Nephron (organoid): ENCODE results near the gene MDK.

ENCODE experiments used
- H3K27ac Mint-ChIP-seq, 3 experiments: 2 replicates each; pipeline ENCODE4 v1.8.0; 2020; ENCODE audit warnings: mixed read lengths in 3 of 3, mild to moderate bottlenecking in 2 of 3, moderate library complexity in 1 of 3
- H3K27me3 Mint-ChIP-seq: 2 replicates; pipeline ENCODE4 v1.8.0; 2021; ENCODE audit warnings: low read depth, mild to moderate bottlenecking, moderate library complexity, mixed read lengths
- H3K36me3 Mint-ChIP-seq: 2 replicates; pipeline ENCODE4 v1.8.0; 2020; ENCODE audit warnings: low read depth, mixed read lengths
- H3K4me1 Mint-ChIP-seq: 2 replicates; pipeline ENCODE4 v1.8.0; 2020; ENCODE audit warnings: mixed read lengths
- H3K4me3 Mint-ChIP-seq, 3 experiments: 2 replicates each; pipeline ENCODE4 v1.8.0; 2020; ENCODE audit warnings: mild to moderate bottlenecking in 3 of 3, mixed read lengths in 3 of 3, moderate library complexity in 2 of 3
- H3K9me3 Mint-ChIP-seq: 2 replicates; pipeline ENCODE4 v1.8.0; 2020; ENCODE audit warnings: mixed read lengths
- TF ChIP-seq, protein P1 (sequence below), 3 experiments: fragments of 200-600 bp; sonication (generic); IDR thresholded peaks; one replicate each; pipeline ENCODE4 v1.5.0; 2021; ENCODE audit warnings: antibody characterized with exemption in 3 of 3; ENCODE audit not compliant: unreplicated experiment in 3 of 3

The MDK gene

DNA sequence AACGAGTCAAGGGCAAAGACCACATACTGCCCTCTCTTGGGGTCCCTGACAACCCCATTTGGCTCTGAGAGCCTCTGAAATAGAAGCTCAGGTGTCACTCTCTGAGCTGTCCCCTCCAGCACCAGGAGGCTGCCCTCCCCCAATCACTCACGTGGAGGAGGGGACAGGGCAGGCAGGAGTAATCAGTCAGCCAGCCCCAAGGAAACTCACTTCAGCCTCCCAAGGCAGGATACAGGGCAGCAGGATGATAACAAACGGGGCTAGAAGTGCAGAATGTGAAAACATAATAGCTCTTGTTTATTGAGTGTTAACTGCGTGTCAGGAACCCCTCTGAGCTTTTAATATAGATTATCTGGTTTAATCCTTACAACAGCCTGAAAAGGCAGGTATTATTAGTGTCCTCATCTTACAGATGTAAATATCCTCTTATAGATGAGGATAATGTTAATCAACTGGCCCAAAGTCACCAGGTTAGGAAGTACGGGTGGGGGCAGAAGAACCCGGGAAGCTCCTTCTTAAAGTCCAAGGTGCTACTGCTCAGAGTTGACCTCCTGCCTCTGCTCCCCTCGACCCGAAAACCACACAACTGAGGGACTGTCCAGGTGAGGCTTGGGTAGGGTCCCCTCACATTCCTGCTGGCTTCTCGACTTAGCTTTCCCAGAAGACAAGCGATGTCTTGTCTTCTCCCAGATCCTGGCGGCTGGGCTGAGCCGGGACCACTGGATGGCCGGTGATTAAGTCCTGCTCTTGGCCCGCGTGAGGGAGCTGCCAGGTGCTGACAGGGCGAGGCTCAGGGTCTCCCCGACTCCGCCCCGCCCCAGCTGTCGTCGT, 7.4 kb downstream of the MDK start:
- Mint-ChIP-seq H3K27ac (no peak overlapping the region), H3K9me3 (no peaks in the 10 kb centered on the region), H3K4me1 (peaks cover 20% of the 10 kb centered on the region), H3K27me3 (peaks cover 71% of the 10 kb centered on the region), H3K36me3 (peaks cover 7% of the 10 kb centered on the region), H3K4me3 (peak overlapping the region; percentile 63 to 73 (median 67))
- TF ChIP-seq, protein P1, sequence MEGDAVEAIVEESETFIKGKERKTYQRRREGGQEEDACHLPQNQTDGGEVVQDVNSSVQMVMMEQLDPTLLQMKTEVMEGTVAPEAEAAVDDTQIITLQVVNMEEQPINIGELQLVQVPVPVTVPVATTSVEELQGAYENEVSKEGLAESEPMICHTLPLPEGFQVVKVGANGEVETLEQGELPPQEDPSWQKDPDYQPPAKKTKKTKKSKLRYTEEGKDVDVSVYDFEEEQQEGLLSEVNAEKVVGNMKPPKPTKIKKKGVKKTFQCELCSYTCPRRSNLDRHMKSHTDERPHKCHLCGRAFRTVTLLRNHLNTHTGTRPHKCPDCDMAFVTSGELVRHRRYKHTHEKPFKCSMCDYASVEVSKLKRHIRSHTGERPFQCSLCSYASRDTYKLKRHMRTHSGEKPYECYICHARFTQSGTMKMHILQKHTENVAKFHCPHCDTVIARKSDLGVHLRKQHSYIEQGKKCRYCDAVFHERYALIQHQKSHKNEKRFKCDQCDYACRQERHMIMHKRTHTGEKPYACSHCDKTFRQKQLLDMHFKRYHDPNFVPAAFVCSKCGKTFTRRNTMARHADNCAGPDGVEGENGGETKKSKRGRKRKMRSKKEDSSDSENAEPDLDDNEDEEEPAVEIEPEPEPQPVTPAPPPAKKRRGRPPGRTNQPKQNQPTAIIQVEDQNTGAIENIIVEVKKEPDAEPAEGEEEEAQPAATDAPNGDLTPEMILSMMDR (IDR thresholded peaks at IDR 0.05; ENCODE audit: unreplicated experiment in 3 of 3) = no peak

DNA sequence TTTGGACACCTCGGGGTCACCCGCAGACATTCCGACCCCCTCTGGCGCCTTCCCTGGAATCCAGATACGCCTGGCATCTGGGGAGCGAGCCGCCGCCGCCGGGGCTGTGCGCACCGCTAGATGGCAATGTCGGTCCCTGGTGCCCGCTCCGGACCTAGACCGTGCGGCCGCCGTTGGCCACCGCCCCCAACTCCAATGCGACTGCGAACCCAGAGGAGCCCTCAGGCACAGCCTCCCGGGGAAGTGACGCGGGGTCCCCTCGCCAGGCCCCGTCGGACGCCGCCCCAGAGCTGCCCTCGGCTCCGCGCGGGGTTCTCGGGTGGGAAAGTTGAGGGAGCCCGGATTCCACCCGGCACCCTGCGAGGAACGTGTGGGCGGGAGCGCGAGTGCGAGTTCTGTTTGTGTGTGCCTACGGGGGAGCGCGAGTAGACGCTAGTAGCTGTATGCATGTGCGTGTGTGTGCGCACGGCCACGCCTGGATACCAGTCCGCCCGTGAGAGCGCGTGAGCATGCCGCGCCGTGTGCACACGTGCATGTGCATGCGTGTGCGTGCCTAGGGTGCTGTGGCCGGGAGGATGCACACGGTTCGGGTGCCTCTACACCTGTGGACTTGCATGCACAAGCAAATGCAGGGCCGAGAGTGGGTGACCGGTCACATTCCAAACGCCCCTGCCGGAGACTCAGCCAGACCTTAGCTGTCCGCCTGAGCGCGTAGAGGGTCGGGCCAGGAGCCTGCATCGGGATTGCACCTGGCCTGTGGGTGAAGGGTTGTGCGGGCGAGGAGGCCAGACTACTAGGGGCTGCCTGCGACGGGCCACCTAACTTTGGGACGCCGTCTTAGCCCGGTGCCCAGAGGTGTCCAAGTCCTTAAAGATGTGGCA, 8.2 kb downstream of the MDK start:
- TF ChIP-seq, protein P1 (IDR thresholded peaks at IDR 0.05; ENCODE audit: unreplicated experiment in 3 of 3) = peak; percentile 72 to 81 (median 77)
- peaks cover 4% of the 10 kb centered on the region for H3K36me3 Mint-ChIP-seq
- peaks cover 74% of the 10 kb centered on the region for H3K27me3 Mint-ChIP-seq
- H3K9me3 Mint-ChIP-seq = no peaks in the 10 kb centered on the region
- no peak overlapping the region for H3K27ac Mint-ChIP-seq
- peaks cover 20% of the 10 kb centered on the region for H3K4me1 Mint-ChIP-seq
- peak overlapping the region; percentile 67 to 73 (median 68) for H3K4me3 Mint-ChIP-seq

DNA sequence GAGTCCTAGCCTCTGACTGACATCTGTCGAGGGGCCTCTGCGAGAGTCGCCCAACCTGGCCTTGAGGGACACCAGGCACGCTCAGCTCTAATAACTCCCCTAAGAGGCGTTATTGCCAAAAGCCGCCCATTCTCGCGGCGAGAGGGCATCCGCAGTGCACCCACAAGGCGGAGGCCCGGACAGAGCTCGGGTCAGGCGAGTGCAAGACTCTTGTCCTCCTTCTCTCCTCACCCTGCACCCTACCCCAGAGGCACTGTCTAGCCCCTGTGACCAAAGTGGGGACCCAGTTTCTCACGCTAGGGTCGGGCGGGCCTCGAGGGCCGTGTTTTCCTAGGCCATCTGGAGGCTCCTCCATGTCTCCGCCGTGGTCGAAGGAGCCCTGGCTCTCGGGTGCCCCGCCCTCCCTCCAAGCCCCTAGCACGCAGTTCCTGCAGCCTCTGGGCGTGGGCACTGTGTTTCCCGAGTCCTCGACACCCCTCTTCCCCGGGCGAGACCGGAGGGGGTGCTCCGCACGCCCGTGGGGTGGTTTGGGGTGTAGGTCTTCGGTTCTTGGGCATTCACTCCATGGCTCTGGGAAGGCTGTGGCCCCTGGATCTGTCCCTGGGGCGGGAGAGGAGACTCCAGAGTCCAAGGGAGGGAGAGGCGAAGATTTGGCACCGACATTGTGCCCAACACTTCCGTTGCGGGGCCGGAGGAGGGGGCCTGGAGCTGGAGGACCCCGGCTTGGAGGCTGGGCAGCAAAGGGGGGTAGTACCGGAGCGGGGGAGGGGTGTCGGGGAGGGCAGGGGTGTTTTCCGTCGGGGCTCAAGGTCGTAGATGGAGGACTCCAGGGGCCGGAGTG, 9.1 kb downstream of the MDK start:
- Mint-ChIP-seq H3K4me3 (peak overlapping the region; percentile 67 to 73 (median 68)), H3K4me1 (peaks cover 20% of the 10 kb centered on the region), H3K27me3 (peaks cover 74% of the 10 kb centered on the region), H3K36me3 (no peaks in the 10 kb centered on the region), H3K27ac (no peak overlapping the region), H3K9me3 (no peaks in the 10 kb centered on the region)
- TF ChIP-seq, protein P1 (IDR thresholded peaks at IDR 0.05; ENCODE audit: unreplicated experiment in 3 of 3) = no peak

DNA sequence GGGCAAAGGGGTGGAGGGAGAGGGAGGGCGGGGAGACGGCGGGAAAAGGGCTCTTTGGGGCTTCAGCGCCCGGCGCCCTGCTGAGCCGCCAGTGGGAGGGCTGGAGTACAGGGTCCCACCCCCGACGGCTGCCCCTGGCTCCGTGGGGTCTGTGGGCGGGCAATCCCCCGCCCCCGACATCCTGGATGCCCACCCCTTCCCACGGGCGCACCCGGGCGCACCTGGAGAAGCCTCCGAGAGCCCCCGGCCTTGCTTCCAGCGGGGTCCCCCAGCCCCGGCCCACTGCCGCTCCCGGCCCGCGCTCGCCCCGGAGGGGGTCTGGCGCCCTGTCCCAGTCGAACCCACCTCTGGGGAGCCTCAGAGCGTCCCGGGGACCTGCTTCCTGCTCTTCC, 9.7 kb downstream of the MDK start:
- no peak overlapping the region for H3K27ac Mint-ChIP-seq
- H3K9me3 Mint-ChIP-seq = no peaks in the 10 kb centered on the region

More for the DNA sequence above, 9.7 kb downstream of the MDK start:
- Mint-ChIP-seq H3K36me3 (no peaks in the 10 kb centered on the region), H3K27me3 (peaks cover 67% of the 10 kb centered on the region), H3K4me3 (no peak overlapping the region), H3K4me1 (peaks cover 20% of the 10 kb centered on the region)
- TF ChIP-seq, protein P1 (IDR thresholded peaks at IDR 0.05; ENCODE audit: unreplicated experiment in 3 of 3) = no peak
